ENCODE results near the gene RASL10B. TPM values are rescaled to one million over a fixed set of nuclear protein-coding genes. Genes with fewer than 3 reads are reported as not detected.
A peak's percentile ranks its signal among the peaks of the same experiment; 100 is the strongest.
"Not testable (repeated sequence)": the region's sequence is repeated elsewhere in the genome, so short reads cannot be mapped to it uniquely, and the experiment has no call there.

Gene RASL10B
- polyA plus RNA-seq, 1 donor, result 13.0 TPM

GRCh38 chr17:35740997-35741931 is 9.8 kb downstream of the RASL10B start:
- no peak for DNase-seq

GRCh38 chr17:35742496-35742895 is 11.1 kb downstream of the RASL10B start:
- no peak for DNase-seq

GRCh38 chr17:35742896-35743477 is 11.5 kb downstream of the RASL10B start:
- DNase-seq, result no peak

- DNase-seq, result no peak
Measured at GRCh38 chr17:35743626-35744328, 12.3 kb downstream of the RASL10B start.

GRCh38 chr17:35744830-35745229 is 13.4 kb downstream of the RASL10B start:
- DNase-seq, result no peak

- no peak for DNase-seq
Measured at GRCh38 chr17:35745246-35745645, 13.8 kb downstream of the RASL10B start.

- DNase-seq, result no peak
Measured at GRCh38 chr17:35745749-35746320, 14.4 kb downstream of the RASL10B start.

- peak; percentile 68 for DNase-seq
Measured at GRCh38 chr17:35747540-35748017, 16.1 kb downstream of the RASL10B start.

GRCh38 chr17:35748341-35748841 is 17.0 kb downstream of the RASL10B start:
- DNase-seq, result no peak

GRCh38 chr17:35748979-35749378 is 17.5 kb downstream of the RASL10B start:
- DNase-seq, result no peak

GRCh38 chr17:35749560-35750412 is 18.3 kb downstream of the RASL10B start:
- no peak for DNase-seq

- no peak for DNase-seq
Measured at GRCh38 chr17:35750526-35751395, 19.3 kb downstream of the RASL10B start.

- DNase-seq, result not testable (repeated sequence)
Measured at GRCh38 chr17:35751541-35751940, 20.1 kb downstream of the RASL10B start.

- DNase-seq, result no peak
Measured at GRCh38 chr17:35752471-35752870, 21.0 kb downstream of the RASL10B start.

- DNase-seq, result no peak
Measured at GRCh38 chr17:35752945-35753764, 21.7 kb downstream of the RASL10B start, which contains the start of gene GAS2L2. GAS2L2 (minus strand) TSS chr17:35753239; CDS start chr17:35752850, 389 bp downstream.

GRCh38 chr17:35757243-35757642 is 25.8 kb downstream of the RASL10B start:
- no peak for DNase-seq

- no peak for DNase-seq
Measured at GRCh38 chr17:35760587-35760986, 29.1 kb downstream of the RASL10B start, which contains the start of gene C17orf50. C17orf50 (plus strand) TSS chr17:35760887; CDS start chr17:35760942, 55 bp downstream.

- no peak for DNase-seq
Measured at GRCh38 chr17:35761601-35762000, 30.2 kb downstream of the RASL10B start.

GRCh38 chr17:35763767-35764122 is 32.3 kb downstream of the RASL10B start:
- no peak for DNase-seq

All from left kidney (tissue), 2 donors.